ENCODE measurements around the gene STT3B. TPM values are rescaled to one million over a fixed set of nuclear protein-coding genes. Genes with fewer than 3 reads are reported as not detected.

STT3B gene
- polyA plus RNA-seq, 1 donor (not counting 4 experiments of a cell fraction or from before 2014, with no cell fraction given) = 129 TPM

DNA sequence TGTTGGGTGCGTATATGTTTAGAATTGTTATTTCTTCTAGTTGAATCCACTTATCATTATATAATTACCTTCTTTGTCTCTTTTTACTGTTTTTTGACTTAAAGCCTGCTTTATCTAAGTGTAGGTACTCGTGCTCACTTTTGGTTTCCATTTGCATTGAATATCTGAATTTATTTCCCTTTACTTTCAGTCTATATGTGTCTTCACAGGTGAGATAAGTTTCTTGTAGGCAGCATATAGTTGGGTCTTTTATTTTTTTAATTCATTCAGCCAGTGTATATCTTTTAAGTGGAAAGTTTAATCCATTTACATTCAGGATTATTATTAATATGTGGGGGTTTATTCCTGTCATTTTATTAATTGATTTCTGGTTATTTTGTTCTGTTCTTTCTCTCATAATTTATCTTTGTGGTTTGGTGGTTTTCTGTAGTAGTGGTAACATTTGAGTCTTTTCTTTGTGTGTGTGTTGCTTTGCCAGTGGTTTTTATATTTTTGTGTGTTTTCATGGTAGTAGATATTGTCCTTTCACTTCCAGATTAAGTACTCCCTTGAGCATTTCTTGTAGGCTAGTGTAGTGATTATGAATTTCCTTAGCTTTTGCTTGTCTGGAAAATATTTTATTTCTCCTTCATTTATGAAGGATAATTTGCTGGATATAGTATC is 27.3 kb downstream of the STT3B start:
- Histone ChIP-seq H4K20me1 (ENCODE audit: control insufficient read depth, extremely low read depth, insufficient read depth, low read length) (peaks cover 18% of the 10 kb centered on the region), H3K9ac (ENCODE audit: control insufficient read depth, extremely low read depth, insufficient read depth, low read length) (no peak overlapping the region), H3K4me2 (ENCODE audit: control insufficient read depth, extremely low read depth, insufficient read depth, low read depth, low read length) (no peak overlapping the region), H3K4me3 (ENCODE audit: control insufficient read depth in 2 of 3, extremely low read depth in 1 of 3, insufficient read depth in 2 of 3, low read depth in 1 of 3, low read length in 3 of 3) (no peak overlapping the region), H2AFZ (ENCODE audit: control insufficient read depth, low read length) (no peak overlapping the region), H3K36me3 (ENCODE audit: control insufficient read depth in 2 of 2, extremely low read depth in 1 of 2, insufficient read depth in 2 of 2, low read length in 2 of 2) (no peaks in the 10 kb centered on the region), H3K9me1 (ENCODE audit: control insufficient read depth, extremely low read depth, insufficient read depth, low read length) (peaks cover 3% of the 10 kb centered on the region), H3K4me1 (ENCODE audit: control insufficient read depth, extremely low read depth, insufficient read depth, low read length) (peaks cover 5% of the 10 kb centered on the region), H3K27ac (ENCODE audit: control insufficient read depth, insufficient read depth, low read length) (no peak overlapping the region), H3K27me3 (ENCODE audit: control insufficient read depth, extremely low read depth, insufficient read depth, low read length) (no peaks in the 10 kb centered on the region), H3K9me3 (ENCODE audit: control insufficient read depth, low read depth, low read length) (no peaks in the 10 kb centered on the region), H3K79me2 (ENCODE audit: control insufficient read depth, insufficient read depth, low read length) (peaks cover 98% of the 10 kb centered on the region)
- dilution Hi-C loops (cut with MboI; ENCODE audit: extremely low pct_ligation_motif_present, low sequenced_read_pairs) = no loop called here
- no peak for TF ChIP-seq EZH2 (IDR thresholded peaks at IDR 0.05; ENCODE audit: low read length)
- TF ChIP-seq CTCF (optimal IDR thresholded peaks at IDR 0.05 in 1 of 3, IDR thresholded peaks at IDR 0.05 in 1 of 3, conservative IDR thresholded peaks at IDR 0.05 in 1 of 3; ENCODE audit: extremely low read depth in 1 of 3, insufficient read depth in 2 of 3, low read length in 3 of 3) = no peak
- no peak for FAIRE-seq
- DNase-seq (ENCODE audit: low read depth, low spot score) = no peak

GRCh38 chr3:31561891-31562290 is 29.2 kb downstream of the STT3B start:
- Histone ChIP-seq H3K27me3 (ENCODE audit: control insufficient read depth, extremely low read depth, insufficient read depth, low read length) (no peaks in the 10 kb centered on the region), H3K9ac (ENCODE audit: control insufficient read depth, extremely low read depth, insufficient read depth, low read length) (no peak overlapping the region), H3K4me1 (ENCODE audit: control insufficient read depth, extremely low read depth, insufficient read depth, low read length) (peaks cover 5% of the 10 kb centered on the region), H3K9me1 (ENCODE audit: control insufficient read depth, extremely low read depth, insufficient read depth, low read length) (peaks cover 3% of the 10 kb centered on the region), H4K20me1 (ENCODE audit: control insufficient read depth, extremely low read depth, insufficient read depth, low read length) (peaks cover 19% of the 10 kb centered on the region), H3K36me3 (ENCODE audit: control insufficient read depth in 2 of 2, extremely low read depth in 1 of 2, insufficient read depth in 2 of 2, low read length in 2 of 2) (no peaks in the 10 kb centered on the region), H2AFZ (ENCODE audit: control insufficient read depth, low read length) (no peak overlapping the region), H3K4me3 (ENCODE audit: control insufficient read depth in 2 of 3, extremely low read depth in 1 of 3, insufficient read depth in 2 of 3, low read depth in 1 of 3, low read length in 3 of 3) (no peak overlapping the region), H3K79me2 (ENCODE audit: control insufficient read depth, insufficient read depth, low read length) (peaks cover 98% of the 10 kb centered on the region), H3K9me3 (ENCODE audit: control insufficient read depth, low read depth, low read length) (no peaks in the 10 kb centered on the region), H3K4me2 (ENCODE audit: control insufficient read depth, extremely low read depth, insufficient read depth, low read depth, low read length) (no peak overlapping the region), H3K27ac (ENCODE audit: control insufficient read depth, insufficient read depth, low read length) (no peak overlapping the region)
- dilution Hi-C loops (cut with MboI; ENCODE audit: extremely low pct_ligation_motif_present, low sequenced_read_pairs) = no loop called here
- no peak for DNase-seq (ENCODE audit: low read depth, low spot score)
- no peak for FAIRE-seq
- no peak for TF ChIP-seq EZH2 (IDR thresholded peaks at IDR 0.05; ENCODE audit: low read length)
- TF ChIP-seq CTCF (optimal IDR thresholded peaks at IDR 0.05 in 1 of 3, IDR thresholded peaks at IDR 0.05 in 1 of 3, conservative IDR thresholded peaks at IDR 0.05 in 1 of 3; ENCODE audit: extremely low read depth in 1 of 3, insufficient read depth in 2 of 3, low read length in 3 of 3) = peak in 1 of 3 experiments; percentile 1

Measured in keratinocyte (primary cell).